NCI-H2196 (cell line): ENCODE data around the gene OBI1.

ENCODE experiments used
- DNase-seq: peaks from one replicate; lab custom pipeline; 2025; ENCODE audit not compliant: unreplicated experiment; lab: John Stamatoyannopoulos, UW

Gene OBI1

GRCh38 chr13:78592584-78592983 is 66.4 kb downstream of the OBI1 start:
- no peak for DNase-seq

GRCh38 chr13:78589206-78589605 is 69.7 kb downstream of the OBI1 start:
- DNase-seq = no peak

GRCh38 chr13:78587395-78587794 is 71.6 kb downstream of the OBI1 start:
- DNase-seq = no peak

- DNase-seq = no peak
Observed at GRCh38 chr13:78586706-78587105, 72.2 kb downstream of the OBI1 start.

- no peak for DNase-seq
Observed at GRCh38 chr13:78576261-78576660, 82.7 kb downstream of the OBI1 start.

GRCh38 chr13:78572459-78572858 is 86.5 kb downstream of the OBI1 start:
- no peak for DNase-seq

- no peak for DNase-seq
Observed at GRCh38 chr13:78569029-78569428, 89.9 kb downstream of the OBI1 start.

- DNase-seq = no peak
Observed at GRCh38 chr13:78566631-78567030, 92.3 kb downstream of the OBI1 start.
